ENCODE results near the gene MED28. TPM values are rescaled to one million over a fixed set of nuclear protein-coding genes. Genes with fewer than 3 reads are reported as not detected.
"Not testable (repeated sequence)": the region's sequence is repeated elsewhere in the genome, so short reads cannot be mapped to it uniquely, and the experiment has no call there.

MED28 gene
- total RNA-seq, 2 donors from 2014 or later: 34.4 to 41.6 TPM

DNA sequence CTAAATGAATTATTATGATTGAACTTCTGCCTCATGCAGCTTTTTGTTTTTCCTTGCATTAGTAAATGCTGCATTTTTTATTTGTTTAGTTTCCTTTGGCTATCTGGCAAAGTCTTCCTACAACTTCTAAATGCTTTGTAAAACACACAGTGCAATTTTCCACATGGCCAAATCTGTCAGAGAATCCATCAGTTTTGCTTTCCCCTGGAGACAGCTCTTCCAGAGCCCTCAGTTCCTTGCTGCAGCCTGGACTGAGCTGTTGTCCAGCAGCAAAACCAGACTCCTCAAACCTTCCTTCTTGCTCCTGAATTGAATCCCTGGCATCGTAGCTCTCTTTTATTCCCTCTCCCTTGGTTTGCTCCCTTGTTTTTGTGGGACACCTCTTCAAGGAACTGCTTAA lies 42.6 kb downstream of the MED28 start:
- no peak for DNase-seq (ENCODE audit: low spot score)
- intact Hi-C loops (cut with DNase I): no loop called here

DNA sequence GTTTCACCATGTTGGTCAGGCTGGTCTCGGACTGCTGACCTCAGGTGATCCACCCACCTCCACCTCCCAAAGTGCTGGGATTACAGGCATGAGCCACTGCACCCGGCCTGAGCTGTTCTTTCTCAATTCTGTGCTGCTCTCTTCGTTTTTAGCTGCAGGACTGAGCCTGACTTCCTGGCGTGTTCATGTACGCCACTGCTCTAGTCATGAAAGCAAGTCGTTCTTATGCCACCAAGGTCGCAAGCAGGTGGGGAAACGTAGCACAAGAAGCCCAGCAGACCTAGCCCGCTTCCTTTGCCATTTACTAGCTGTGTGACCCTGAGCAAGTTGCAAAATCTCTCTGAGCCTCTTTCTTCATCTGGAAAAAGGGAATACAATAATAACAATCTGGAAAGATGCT lies 43.4 kb downstream of the MED28 start:
- no peak for DNase-seq (ENCODE audit: low spot score)
- intact Hi-C loops (cut with DNase I): no loop called here

DNA sequence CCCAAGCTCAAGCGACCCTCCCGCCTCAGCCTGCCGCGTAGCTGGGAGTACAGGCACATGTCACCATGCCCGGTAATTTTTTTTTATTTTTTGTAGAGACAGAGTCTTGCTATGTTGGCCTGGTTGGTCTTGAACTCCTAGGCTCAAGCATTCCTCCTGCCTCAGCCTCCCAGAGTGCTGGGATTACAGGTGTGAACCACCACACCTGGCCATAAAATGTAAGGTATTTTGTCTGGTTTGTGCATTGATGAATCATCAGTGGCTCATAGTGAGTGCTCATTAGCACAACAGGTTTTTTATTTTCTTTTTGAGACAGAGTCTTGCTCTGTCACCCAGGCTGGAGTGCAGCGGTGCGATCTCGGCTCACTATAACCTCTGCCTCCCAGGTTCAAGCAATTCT lies 44.8 kb downstream of the MED28 start:
- intact Hi-C loops (cut with DNase I); DNase-seq (ENCODE audit: low spot score): not testable (repeated sequence)

DNA sequence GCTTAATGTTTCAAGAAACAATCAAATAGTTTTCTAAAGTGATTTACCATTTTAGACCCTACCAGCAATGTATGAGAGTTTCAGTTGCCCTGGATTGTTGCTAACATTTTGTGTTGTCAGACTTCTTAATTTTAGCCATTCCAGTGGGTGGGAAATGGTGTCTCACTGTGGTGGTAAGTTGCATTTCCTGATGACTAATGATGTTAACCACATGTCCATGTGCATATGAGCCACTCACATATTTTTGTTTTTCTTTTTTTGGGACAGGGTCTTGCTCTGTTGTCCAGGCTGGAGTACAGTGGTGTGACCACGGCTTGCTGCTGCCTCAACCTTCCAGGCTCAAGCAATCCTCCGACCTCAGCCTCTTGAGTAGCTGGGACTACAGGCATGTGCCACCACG lies 48.3 kb downstream of the MED28 start:
- no peak for DNase-seq (ENCODE audit: low spot score)
- intact Hi-C loops (cut with DNase I): no loop called here

DNA sequence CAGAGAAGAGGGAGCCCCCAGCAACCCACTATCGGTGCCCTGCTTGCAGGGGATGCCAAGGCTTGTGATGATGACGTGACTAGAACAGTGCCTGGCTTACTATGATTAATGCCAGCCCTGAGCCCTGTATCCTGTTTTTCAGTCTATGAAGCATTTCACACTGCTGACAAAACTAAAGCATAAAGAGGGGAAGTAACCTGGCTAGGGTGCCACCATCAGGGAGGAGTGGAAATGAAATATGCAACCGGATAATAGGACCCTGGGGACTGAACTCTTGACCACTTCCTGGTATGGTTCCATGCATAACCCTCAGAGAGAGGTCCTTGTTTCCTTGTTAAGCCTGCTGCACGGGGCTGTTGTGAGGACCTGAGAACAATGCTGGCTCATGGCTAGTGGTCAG lies 50.3 kb downstream of the MED28 start:
- DNase-seq (ENCODE audit: low spot score): no peak
- intact Hi-C loops (cut with DNase I): no loop called here

DNA sequence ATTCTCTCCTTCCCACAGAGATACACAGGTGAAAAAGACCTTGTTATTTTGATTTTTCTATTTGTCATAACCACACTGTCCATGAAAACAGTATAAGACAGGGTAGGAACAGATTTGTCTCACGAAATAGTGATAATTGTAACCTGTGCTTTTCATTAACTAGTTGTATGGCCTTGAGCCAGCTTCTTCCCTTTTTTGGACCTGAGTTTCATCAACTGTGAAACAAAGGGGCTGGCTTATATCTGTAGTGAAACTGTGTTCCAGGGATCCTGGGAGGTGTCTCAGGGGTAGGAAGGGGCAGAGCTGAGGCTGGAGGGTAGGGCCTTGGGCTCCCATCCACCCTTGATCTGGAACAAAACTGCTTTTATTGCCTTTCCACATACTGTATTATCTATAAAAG lies 50.9 kb downstream of the MED28 start:
- no peak for DNase-seq (ENCODE audit: low spot score)
- intact Hi-C loops (cut with DNase I): no loop called here

DNA sequence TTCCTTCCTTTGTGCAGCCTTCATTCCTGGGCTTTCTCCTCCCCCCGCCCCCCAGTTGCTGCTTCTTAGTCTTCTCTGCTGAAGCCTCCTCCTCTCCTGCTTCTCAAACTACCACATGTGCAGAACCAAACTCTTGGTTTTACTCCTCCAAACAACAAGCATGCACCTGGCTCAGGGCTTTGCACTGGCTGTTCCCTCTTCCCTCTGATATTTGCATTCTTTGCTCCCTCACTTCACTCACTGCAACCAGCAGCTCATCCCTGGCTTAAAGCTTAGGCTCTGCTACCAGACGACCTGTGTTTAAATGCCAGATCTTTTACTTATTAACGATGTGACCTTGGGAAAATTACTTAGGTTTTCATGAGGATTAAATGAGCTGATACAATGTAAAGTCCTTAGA lies 51.4 kb downstream of the MED28 start:
- intact Hi-C loops (cut with DNase I): no loop called here
- no peak for DNase-seq (ENCODE audit: low spot score)

DNA sequence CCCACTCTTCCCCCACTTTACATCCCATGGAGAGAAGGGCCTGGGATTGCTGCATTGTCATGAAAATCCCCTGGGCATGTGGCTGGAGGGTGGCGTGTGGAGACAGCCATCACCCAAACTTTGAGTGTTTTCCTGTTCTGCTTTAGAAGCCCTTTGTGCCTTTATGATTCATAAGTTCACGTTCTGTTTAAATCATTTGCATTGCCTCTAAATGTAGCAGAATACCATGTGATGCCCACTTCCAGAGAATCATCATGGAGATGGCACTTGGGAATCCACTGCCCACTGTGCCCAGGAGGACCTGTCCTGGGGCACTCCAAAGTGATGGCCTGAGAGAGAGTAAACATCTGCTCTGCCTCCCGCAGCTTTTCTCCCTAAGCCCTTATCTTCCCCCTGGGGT lies 52.8 kb downstream of the MED28 start:
- intact Hi-C loops (cut with DNase I): no loop called here
- DNase-seq (ENCODE audit: low spot score): no peak

DNA sequence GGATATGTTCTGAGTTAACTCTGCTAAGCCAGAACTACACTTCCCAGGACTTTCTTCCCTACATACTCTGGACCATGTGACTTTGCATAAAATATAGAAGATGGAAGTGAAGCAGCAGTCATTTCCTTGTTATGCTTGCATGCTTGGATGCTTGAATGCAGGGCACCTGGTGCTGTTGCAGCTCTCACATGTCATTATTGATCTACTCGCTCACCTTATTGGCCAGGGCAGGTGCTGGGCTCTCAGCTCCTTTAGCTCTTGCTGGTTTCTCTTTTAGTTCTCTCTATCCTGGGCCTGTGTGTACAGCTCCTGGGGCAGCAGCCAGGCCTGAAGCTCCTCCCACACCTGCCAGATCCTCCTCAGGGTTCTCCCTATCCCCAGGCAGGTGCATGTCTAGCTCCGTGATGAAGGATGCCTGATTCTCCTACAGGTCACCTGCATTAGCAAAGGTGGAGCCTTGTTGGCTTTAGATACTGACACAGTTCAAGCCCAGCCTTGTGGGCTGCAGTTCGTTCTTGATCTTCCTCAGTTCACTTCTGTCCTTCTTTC lies 53.3 kb downstream of the MED28 start:
- intact Hi-C loops (cut with DNase I): no loop called here
- DNase-seq (ENCODE audit: low spot score): no peak

DNA sequence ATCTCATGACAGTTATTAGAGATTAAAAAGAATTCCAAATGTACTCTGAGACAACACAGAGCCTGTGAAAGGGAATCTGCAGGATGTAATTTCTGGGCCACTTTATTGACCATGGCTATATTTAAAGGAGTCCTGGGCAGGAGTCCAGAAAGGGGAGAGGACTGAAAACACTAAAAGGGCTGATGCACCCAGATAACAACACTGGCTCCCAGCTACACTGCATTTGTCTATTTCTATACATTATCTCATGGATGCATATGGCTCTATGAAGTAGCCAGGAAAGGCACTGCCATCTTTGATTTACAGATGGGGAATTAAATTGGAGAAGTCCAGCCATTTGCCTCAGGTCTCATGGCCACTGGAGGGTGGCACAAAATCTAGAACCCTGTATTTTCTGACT lies 56.0 kb downstream of the MED28 start:
- intact Hi-C loops (cut with DNase I): no loop called here
- DNase-seq (ENCODE audit: low spot score): no peak

DNA sequence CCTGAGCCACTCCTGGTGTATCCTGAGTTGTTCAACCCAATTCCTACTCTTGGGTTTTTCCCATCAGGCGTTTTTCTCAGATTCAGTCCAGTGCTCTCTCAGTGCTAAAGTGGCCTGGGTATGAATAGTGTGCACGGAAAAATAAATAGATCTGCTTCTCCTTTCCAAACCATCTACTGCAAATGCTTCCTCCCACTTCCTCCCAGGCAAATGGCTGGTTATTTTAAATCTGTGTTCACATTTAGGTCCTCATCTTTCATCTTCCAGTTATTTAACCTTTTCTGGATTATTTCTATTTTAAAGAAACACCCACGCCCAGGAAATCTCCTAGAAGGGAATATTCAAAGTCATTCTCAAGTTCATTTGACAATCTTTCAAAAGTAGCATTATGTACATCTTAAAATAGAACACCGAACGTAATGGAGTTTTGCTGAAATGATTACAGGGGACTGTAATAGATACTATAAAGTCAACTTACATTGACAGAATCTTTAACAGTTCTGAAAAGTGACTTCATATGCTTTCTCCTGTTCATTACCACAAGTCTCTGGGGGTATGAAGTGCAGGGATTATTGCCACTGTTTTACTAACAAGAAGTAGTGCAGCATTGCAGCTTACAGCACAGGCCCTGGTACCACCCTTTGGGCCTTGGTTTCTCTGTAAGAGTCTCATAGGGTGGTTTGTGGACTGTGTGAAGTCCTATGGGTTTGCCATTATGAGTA lies 66.3 kb downstream of the MED28 start:
- intact Hi-C loops (cut with DNase I): no loop called here
- DNase-seq (ENCODE audit: low spot score): no peak

DNA sequence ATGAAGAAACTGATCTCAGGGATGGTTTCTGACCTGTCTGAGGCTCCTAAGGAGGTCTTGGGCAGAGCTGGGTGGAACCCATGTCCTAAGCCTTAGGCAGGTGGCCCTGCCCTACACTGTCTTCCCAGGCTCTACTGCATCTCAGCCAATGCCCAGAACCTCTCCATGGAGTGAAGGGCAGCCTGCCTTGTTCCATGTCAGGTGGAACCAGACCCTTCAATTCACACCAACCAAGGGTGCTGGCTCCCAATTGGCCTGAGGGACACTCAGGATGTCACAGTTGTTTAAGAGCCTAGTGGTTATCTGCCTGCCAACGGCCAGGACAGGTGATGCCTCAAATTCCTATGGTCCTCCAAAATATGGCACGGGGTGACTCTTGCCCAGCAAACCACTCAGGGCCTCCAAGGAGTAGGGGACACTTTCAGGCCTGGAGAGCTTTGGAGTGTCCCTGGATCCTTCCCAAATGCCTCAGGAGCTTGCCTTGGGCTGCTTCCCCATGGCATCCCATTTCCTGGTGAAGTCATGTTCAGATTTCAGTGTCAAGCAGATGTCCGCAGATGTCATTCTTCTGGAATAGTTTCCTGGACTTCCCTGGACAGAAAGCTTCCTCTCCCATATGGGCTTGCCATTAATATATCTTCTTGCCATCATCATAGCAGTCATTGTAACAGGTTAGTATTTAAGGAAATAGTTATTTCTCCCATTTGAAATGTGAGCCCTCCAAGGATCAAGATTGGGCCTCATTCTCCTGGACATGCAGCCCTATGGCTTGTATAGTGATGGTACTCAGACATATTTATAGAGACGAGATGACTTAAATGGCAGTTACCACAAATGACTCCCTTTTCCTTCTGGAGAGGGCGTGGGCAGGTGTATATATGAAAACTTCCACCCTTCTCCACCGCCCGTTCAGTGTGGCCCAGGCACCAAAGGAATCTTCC lies 67.1 kb downstream of the MED28 start:
- DNase-seq (ENCODE audit: low spot score): no peak
- intact Hi-C loops (cut with DNase I): no loop called here

DNA sequence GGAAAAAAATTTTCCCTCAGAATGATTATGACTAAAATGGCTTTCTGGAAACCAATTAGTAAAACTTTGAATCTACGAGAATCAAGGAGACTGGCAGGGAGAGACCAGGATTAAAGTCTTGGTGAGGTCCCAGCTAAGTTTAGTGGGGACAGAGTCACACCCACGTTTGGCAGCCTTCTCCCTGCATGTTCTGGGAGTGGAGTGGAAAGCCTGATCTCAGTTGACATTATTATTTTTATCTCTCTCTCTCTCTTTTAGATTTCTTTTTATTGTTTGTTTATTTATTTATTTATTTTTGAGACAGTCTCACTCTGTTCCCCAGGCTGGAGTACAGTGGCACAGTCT lies 67.8 kb downstream of the MED28 start:
- DNase-seq (ENCODE audit: low spot score): no peak
- intact Hi-C loops (cut with DNase I): no loop called here

Other genes with a start within 250 kb of the MED28 start
- 10 to 100 TPM; 11.9 to 20.2 TPM for gene QDPR, start 102.6 kb upstream of the MED28 start, total RNA-seq
- gene CLRN2, start 99.5 kb upstream of the MED28 start, total RNA-seq: not detected
- gene LAP3, start 37.4 kb upstream of the MED28 start, total RNA-seq: 10 to 100 TPM; 70.4 to 72.4 TPM
- not detected for gene FAM184B, start 167.0 kb downstream of the MED28 start, total RNA-seq
- 10 to 100 TPM; 25.1 to 25.9 TPM for gene DCAF16, start 196.1 kb downstream of the MED28 start, total RNA-seq
- under 1 TPM; 0.10 to 0.74 TPM for gene NCAPG, start 196.3 kb downstream of the MED28 start, total RNA-seq

Measured in posterior vena cava (tissue), 2 donors.